DOHH2 (cell line): Measurements from ENCODE around the gene KREMEN1.

Experiments used
- EZH2phosphoT487 ChIP-seq: fragments of 200-600 bp; sonication (generic); IDR thresholded peaks from 2 replicates; pipeline ENCODE4 v1.6.1; 2017; ENCODE audit warnings: borderline replicate concordance, mild to moderate bottlenecking, antibody characterized with exemption, low read length, moderate library complexity, mixed read lengths
- TF ChIP-seq, protein P1 (sequence below): fragments of 200-600 bp; sonication (generic); IDR thresholded peaks from one replicate; pipeline ENCODE4 v1.5.1; 2014; ENCODE audit warnings: antibody characterized with exemption, mild to moderate bottlenecking, low read depth, low read length; ENCODE audit not compliant: poor library complexity, severe bottlenecking

DNA sequence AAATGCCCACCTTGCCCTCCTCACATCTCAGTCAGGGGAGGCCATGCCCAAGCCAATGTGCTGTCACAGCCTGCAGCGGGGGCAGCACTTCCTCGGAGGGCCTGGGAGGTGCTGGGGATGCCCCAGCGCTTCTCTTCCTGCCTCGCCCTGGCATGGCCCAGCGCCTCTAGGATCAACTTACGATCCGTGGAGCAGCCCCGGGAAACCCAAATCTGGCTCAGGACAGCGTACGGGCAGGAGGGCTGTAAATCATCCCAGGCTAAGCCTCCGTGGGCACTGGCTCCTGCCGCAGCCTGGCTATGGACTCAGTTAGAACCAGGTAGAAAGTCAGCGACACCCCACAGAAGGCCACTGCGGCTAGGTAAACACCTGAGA is 71.9 kb downstream of the KREMEN1 start:
- TF ChIP-seq, protein P1, sequence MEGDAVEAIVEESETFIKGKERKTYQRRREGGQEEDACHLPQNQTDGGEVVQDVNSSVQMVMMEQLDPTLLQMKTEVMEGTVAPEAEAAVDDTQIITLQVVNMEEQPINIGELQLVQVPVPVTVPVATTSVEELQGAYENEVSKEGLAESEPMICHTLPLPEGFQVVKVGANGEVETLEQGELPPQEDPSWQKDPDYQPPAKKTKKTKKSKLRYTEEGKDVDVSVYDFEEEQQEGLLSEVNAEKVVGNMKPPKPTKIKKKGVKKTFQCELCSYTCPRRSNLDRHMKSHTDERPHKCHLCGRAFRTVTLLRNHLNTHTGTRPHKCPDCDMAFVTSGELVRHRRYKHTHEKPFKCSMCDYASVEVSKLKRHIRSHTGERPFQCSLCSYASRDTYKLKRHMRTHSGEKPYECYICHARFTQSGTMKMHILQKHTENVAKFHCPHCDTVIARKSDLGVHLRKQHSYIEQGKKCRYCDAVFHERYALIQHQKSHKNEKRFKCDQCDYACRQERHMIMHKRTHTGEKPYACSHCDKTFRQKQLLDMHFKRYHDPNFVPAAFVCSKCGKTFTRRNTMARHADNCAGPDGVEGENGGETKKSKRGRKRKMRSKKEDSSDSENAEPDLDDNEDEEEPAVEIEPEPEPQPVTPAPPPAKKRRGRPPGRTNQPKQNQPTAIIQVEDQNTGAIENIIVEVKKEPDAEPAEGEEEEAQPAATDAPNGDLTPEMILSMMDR: no peak
- no peak for TF ChIP-seq EZH2phosphoT487
